ENCODE measurements around the gene CCDC85A. TPM values are rescaled to one million over a fixed set of nuclear protein-coding genes. Genes with fewer than 3 reads are reported as not detected.
A peak's percentile ranks its signal among the peaks of the same experiment; 100 is the strongest.

CCDC85A gene
- total and polyA plus RNA-seq, 2 experiments from 2014 or later, result 2.5 to 3.3 TPM

DNA sequence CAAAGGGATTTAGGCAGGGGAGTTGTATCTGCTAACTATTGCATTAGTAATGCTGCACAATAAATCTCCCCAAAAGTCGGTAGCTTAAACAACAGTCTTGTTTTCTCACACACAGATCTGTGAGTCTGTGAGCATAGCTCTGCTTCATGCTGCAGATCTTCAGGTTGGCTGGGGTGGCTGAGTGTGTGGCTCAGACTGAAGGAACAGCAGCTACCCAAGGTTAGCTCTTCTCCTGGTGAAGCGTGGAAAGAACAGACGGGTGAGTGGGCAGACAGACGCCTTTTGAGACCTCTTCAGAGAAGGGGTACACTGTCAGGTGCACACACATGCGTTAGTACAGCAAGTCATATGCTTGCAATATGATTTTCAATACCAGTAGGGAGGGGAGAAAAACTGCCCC lies 3.9 kb upstream of the CCDC85A start:
- no peak overlapping the region for H3K4me3 ChIP-seq
- WGBS (ENCODE audit: low lambda C conversion rate, missing lambda C conversion rate), result 74% methylated on average over 5 of the region's 5 CpGs
- H3K27me3 ChIP-seq, result peaks cover 15% of the 10 kb centered on the region
- no peaks in the 10 kb centered on the region for H3K9me3 ChIP-seq (ENCODE audit: low read depth)
- TF ChIP-seq EZH2 (IDR thresholded peaks at IDR 0.05; ENCODE audit: borderline replicate concordance), result no peak
- TF ChIP-seq, protein P1, sequence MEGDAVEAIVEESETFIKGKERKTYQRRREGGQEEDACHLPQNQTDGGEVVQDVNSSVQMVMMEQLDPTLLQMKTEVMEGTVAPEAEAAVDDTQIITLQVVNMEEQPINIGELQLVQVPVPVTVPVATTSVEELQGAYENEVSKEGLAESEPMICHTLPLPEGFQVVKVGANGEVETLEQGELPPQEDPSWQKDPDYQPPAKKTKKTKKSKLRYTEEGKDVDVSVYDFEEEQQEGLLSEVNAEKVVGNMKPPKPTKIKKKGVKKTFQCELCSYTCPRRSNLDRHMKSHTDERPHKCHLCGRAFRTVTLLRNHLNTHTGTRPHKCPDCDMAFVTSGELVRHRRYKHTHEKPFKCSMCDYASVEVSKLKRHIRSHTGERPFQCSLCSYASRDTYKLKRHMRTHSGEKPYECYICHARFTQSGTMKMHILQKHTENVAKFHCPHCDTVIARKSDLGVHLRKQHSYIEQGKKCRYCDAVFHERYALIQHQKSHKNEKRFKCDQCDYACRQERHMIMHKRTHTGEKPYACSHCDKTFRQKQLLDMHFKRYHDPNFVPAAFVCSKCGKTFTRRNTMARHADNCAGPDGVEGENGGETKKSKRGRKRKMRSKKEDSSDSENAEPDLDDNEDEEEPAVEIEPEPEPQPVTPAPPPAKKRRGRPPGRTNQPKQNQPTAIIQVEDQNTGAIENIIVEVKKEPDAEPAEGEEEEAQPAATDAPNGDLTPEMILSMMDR (IDR thresholded peaks at IDR 0.05; ENCODE audit: poor library complexity), result no peak
- no peak for TF ChIP-seq EZH2phosphoT487 (IDR thresholded peaks at IDR 0.05; ENCODE audit: low read depth, severe bottlenecking, unreplicated experiment)
- DNase-seq (ENCODE audit: low spot score), result no peak
- no peaks in the 10 kb centered on the region for H3K4me1 ChIP-seq (ENCODE audit: insufficient read depth)
- H3K9me2 ChIP-seq (replicated peaks; ENCODE audit: insufficient read depth), result no peaks in the 10 kb centered on the region
- H3K36me3 ChIP-seq (replicated peaks; ENCODE audit: insufficient read depth, low read depth), result no peaks in the 10 kb centered on the region
- H2AFZ ChIP-seq, result no peak overlapping the region
- no peak overlapping the region for H3K27ac ChIP-seq
- H4K20me1 ChIP-seq (ENCODE audit: insufficient read depth, poor library complexity, severe bottlenecking), result no peaks in the 10 kb centered on the region
- no peak overlapping the region for H3K4me2 ChIP-seq
- H3K79me2 ChIP-seq, result no peaks in the 10 kb centered on the region

GRCh38 chr2:56182420-56182819 lies 1.4 kb upstream of the CCDC85A start:
- peaks cover 33% of the 10 kb centered on the region for H3K27me3 ChIP-seq
- H2AFZ ChIP-seq, result no peak overlapping the region
- H3K4me3 ChIP-seq, result no peak overlapping the region
- no peak for DNase-seq (ENCODE audit: low spot score)
- no peaks in the 10 kb centered on the region for H3K9me3 ChIP-seq (ENCODE audit: low read depth)
- H3K79me2 ChIP-seq, result no peaks in the 10 kb centered on the region
- H3K9me2 ChIP-seq (replicated peaks; ENCODE audit: insufficient read depth), result no peaks in the 10 kb centered on the region
- H3K4me2 ChIP-seq, result no peak overlapping the region
- H3K27ac ChIP-seq, result no peak overlapping the region
- no peaks in the 10 kb centered on the region for H4K20me1 ChIP-seq (ENCODE audit: insufficient read depth, poor library complexity, severe bottlenecking)
- 44% methylated on average over 2 of the region's 2 CpGs for WGBS (ENCODE audit: low lambda C conversion rate, missing lambda C conversion rate)
- TF ChIP-seq, protein P1 (IDR thresholded peaks at IDR 0.05; ENCODE audit: poor library complexity), result no peak
- TF ChIP-seq EZH2 (IDR thresholded peaks at IDR 0.05; ENCODE audit: borderline replicate concordance) (no peak), EZH2phosphoT487 (IDR thresholded peaks at IDR 0.05; ENCODE audit: low read depth, severe bottlenecking, unreplicated experiment) (no peak)
- H3K36me3 ChIP-seq (replicated peaks; ENCODE audit: insufficient read depth, low read depth), result no peaks in the 10 kb centered on the region
- no peaks in the 10 kb centered on the region for H3K4me1 ChIP-seq (ENCODE audit: insufficient read depth)

GRCh38 chr2:56184500-56185011 lies 766 bp downstream of the CCDC85A start:
- Histone ChIP-seq H3K9me3 (ENCODE audit: low read depth) (no peaks in the 10 kb centered on the region), H3K27ac (no peak overlapping the region), H3K79me2 (no peaks in the 10 kb centered on the region), H3K4me1 (ENCODE audit: insufficient read depth) (no peaks in the 10 kb centered on the region), H3K36me3 (replicated peaks; ENCODE audit: insufficient read depth, low read depth) (no peaks in the 10 kb centered on the region), H3K27me3 (peaks cover 34% of the 10 kb centered on the region), H3K4me2 (peak overlapping the region; percentile 98), H3K9me2 (replicated peaks; ENCODE audit: insufficient read depth) (no peaks in the 10 kb centered on the region), H4K20me1 (ENCODE audit: insufficient read depth, poor library complexity, severe bottlenecking) (no peaks in the 10 kb centered on the region), H2AFZ (peak overlapping the region; percentile 89), H3K4me3 (peak overlapping the region; percentile 70)
- peak; percentile 44 for DNase-seq (ENCODE audit: low spot score)
- TF ChIP-seq EZH2phosphoT487 (IDR thresholded peaks at IDR 0.05; ENCODE audit: low read depth, severe bottlenecking, unreplicated experiment) (no peak), EZH2 (IDR thresholded peaks at IDR 0.05; ENCODE audit: borderline replicate concordance) (no peak)
- whole genome bisulfite sequencing (ENCODE audit: low lambda C conversion rate, missing lambda C conversion rate), result 2% methylated on average over 46 of the region's 64 CpGs

DNA sequence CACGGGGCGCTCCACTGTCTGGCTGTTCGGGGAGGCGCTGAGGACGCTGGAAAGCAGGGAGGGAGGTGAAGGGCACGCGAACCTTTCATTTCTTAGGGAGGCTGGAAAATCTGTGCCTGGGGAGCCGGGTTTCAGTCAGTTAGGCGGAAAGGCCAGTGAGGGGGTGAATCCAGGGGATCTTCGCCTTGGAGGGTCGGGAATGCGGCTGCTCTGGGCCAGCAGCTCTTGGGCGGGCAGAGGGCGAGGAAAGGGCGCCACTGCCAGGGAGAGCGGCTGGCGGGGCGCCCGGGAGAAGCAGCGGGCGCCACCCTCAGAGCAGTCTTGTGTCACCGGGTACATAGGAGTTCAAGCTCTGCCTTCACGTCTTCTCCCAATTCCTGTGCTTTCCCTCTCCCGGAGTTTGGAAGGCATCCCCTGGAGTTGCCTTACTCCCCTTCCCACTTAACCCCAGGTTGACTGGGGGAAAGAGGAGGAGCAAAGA lies 1.4 kb downstream of the CCDC85A start:
- no peaks in the 10 kb centered on the region for H3K36me3 ChIP-seq (replicated peaks; ENCODE audit: insufficient read depth, low read depth)
- no peaks in the 10 kb centered on the region for H3K9me2 ChIP-seq (replicated peaks; ENCODE audit: insufficient read depth)
- H3K4me1 ChIP-seq (ENCODE audit: insufficient read depth), result no peaks in the 10 kb centered on the region
- DNase-seq (ENCODE audit: low spot score), result peak; percentile 55
- H4K20me1 ChIP-seq (ENCODE audit: insufficient read depth, poor library complexity, severe bottlenecking), result no peaks in the 10 kb centered on the region
- under 1% methylated on average over 24 of the region's 24 CpGs for WGBS (ENCODE audit: low lambda C conversion rate, missing lambda C conversion rate)
- H3K79me2 ChIP-seq, result no peaks in the 10 kb centered on the region
- H3K4me2 ChIP-seq, result peak overlapping the region; percentile 98
- H3K27me3 ChIP-seq, result peaks cover 29% of the 10 kb centered on the region
- no peaks in the 10 kb centered on the region for H3K9me3 ChIP-seq (ENCODE audit: low read depth)
- TF ChIP-seq EZH2phosphoT487 (IDR thresholded peaks at IDR 0.05; ENCODE audit: low read depth, severe bottlenecking, unreplicated experiment), result no peak
- TF ChIP-seq EZH2 (IDR thresholded peaks at IDR 0.05; ENCODE audit: borderline replicate concordance), result no peak
- TF ChIP-seq, protein P1 (IDR thresholded peaks at IDR 0.05; ENCODE audit: poor library complexity), result no peak
- H3K4me3 ChIP-seq, result peak overlapping the region; percentile 70
- H3K27ac ChIP-seq, result no peak overlapping the region
- peak overlapping the region; percentile 89 for H2AFZ ChIP-seq
